Activated CD4-positive, alpha-beta T cell treated with anti-CD3 and anti-CD28 coated beads, Interleukin-2, amount 50 U/mL, for 48 hours (primary cell): ENCODE results near the gene FTHL17.
A peak's percentile ranks its signal among the peaks of the same experiment; 100 is the strongest.

Source experiments
- DNase-seq, 2 experiments: peaks; one replicate each; pipeline ENCODE4 v3.0.0-alpha.2; 2020

FTHL17 gene

DNA sequence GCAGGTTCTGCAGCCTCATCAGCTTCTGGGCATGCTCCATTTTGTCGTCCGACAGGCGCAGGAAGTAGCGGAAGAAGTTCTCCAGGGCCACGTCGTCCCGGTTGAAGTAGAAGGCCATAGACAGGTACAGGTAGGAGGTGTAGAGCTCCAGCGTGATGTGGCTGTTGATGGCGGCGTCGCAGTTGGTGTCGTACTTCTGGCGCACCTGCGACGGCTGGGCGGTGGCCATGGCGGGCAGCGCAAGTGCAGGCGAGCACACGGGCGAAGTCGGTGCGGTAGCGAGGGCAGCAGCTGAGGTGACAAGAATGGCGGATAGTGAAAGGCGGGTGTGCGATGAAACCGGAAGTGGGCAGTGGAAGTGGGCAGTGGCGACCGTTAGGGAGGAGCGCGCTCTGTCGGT is at the start of gene FTHL17:
Gene FTHL17 (minus strand): TSS at position 317 of the 400 bp plus-strand sequence. CDS start 88 bp downstream, at position 229.
- no peak for DNase-seq

DNA sequence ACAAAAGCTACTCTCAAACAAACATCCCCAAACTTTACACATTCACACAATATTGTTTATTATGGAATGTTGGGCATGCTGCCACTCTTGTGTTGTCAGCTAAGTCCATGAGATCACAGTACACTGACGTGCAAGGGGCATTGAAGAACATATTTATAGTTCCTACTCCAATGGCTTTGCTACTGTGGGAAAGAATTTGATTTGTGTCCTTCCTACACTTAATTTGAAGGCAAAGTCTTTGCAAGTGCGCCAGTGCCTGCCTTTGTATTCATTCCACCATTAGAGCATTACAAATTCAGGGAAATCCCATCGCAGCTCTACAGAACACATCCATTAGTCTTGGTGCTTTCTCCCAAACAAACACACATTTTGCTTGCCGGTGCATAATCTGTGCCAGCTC is 45.4 kb upstream of the FTHL17 start:
- DNase-seq: no peak

DNA sequence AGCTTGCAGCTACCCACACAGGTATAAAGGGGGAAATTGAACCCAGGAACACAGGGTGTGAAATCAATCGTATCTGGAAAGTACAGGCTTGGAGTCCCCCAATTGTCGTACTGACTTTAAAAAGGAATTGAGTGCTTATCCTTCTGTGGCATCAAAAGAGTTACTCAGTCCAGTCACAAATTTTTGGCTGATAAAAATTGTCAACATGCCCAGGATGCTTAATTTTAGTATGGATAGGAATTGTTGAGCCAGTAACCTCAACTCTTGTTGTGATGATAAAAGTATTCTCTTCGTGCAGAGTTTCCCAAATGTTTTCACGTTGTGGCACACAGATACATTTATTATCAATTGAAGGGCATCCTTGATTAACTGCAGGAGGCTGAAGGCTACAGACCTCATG is 43.6 kb upstream of the FTHL17 start:
- no peak for DNase-seq

GRCh38 chrX:31114858-31115257 is 43.0 kb upstream of the FTHL17 start:
- no peak for DNase-seq

DNA sequence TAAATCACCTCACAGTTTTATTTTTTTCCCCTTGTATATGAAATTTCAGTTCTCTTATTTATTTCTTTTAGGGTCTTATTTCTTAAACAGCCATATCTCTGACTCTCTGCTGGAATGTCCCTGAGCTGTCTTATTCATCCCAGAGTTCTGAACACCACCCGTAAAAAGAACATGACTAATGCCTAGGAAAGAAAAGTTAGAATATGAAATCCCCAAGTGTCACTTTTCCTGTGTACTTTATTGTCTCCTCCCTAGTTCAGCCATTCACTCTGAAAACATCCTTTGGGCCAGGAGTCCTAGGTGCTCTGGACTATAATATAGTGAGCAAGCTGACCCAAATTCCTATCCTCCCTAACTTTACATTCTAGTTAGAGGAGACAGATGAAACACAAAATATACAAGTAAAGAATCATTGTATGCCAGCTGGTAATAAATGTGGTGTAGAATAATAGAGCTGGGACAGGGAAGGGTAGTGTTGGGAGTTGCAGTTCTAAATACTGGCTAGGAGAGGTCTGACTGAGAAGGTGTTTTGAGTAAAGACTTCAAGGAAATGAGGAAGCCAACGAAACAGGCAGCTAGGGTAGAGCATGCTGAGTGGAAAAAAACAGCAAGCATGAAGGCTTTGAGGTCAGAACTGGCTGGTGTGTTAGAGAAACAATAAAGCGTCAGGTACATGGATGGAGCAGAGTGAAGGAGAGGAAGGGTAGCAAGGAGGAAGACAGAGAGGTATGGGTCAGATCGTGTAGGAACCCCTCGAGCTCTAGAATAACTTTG is 40.6 kb upstream of the FTHL17 start:
- DNase-seq: no peak

DNA sequence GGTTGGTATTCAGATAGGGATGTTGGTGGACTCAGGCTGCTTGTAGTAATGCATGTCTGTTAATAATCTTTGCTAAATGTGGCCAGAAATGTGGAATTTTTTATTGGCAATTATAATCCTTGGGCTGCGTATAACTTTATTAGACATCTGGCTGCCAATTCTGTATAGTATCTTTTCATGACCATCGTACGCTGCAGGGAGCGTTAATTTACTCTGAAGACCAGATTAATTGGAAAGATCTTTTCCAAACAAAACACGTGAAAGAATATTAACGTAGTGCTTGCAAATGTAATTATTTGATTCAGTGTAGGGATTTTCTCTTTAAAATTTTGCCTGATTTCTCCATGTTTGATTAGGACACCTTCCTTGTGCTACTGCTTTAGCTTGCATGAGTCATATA is 38.8 kb upstream of the FTHL17 start:
- no peak for DNase-seq

- DNase-seq: peak; percentile 29 to 44
Measured at GRCh38 chrX:31099536-31100090, 27.8 kb upstream of the FTHL17 start.

DNA sequence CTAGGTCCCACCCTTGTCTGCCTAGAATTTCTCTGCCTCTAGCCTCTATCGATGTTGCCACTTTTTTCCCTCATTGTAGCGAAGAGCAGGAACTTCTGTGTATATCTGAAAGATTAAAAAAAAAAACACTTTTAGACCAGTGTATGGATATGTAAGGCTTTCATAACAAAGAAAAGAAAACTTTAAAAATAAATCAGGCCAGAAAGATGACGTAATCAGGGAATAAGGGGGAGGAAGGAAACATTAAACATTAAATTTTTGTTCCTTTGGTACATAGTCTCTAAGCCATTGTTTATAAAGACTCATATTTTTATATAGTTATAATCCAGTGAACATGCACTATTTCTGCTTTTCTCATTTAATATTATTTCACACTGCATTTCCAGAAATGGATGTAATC is 26.2 kb upstream of the FTHL17 start:
- DNase-seq: no peak

DNA sequence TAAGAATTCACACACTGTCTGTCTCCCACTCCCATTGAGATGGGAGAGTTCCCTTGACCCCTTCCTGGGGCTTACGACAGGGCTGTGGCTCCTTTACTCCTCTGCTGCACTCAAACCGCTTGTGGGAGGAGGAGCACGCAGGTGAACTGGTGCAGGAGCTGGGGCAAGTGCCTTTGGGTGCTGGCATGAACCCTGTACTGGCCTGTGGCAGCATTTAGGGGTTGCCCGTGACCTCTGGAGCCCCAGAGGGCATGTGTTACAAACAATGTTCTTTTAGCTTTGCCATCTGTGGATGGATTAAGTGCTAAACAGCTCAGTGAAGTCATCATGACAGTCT is 21.8 kb upstream of the FTHL17 start:
- DNase-seq: no peak

DNA sequence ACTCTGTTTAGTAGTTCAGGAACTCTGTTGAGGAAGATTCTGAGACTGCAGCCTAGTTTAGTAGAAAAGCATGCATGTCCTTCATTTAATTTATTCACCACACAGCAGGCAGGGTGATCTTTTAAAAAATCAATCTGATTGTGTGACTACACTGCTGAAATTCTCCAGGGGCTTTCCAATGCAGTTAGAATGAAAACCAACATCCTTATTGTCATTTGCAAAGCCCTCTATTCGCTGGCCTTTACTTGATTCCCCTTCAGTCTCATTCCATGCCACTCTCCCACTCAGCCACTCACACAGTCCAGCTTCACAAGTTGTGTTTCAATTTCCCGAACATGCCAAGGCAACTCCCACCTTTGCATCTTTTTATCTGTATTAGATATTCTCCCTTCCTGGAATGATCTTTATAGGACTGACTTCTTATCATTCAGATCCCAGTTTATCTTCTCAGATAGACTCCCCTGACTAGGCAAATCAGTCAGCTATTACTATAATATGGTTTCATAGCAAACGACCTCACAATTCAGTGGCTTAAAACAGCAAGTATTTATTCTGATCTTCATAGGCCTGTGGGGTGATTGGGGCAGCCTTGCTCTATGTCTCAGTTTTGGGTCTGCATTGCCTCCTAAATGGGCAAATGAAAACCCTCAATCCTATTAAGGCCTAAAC is 21.3 kb upstream of the FTHL17 start:
- no peak for DNase-seq

DNA sequence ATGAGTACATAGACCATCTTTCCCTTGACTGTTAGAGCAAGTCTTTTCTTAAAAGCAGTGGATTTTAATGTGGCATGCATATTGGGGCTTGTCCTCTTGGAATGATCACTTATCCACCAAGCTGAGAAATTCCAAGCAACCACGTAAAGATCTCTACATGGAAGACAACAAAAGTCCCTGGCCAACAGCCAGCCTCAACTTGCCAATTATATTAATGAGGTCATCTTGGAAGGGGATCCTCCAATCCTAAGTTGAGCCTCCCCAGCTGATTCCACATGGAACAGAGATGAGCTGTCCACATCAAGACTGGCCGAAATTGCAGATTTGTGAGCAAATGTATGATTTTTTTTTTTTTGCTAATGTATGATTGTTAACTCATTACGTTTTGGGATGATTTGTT is 20.6 kb upstream of the FTHL17 start:
- no peak for DNase-seq

DNA sequence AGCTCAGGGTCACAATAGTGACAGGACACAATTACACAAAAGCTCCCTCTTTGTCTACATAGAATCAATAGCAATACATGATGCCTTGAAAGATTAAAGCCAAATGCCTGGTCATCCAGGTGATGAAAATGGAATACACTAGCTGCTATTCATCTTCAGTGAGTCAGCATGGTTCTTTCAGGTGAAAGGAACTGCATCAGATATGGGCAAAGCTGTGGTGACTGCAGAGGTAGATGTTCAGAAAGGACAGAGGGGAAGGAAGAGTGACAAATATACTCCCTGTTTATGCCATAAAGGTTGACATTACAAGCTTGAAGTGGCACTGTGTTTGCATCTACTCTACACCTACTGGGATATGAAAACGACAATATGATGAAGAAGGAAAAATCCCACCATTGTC is 20.0 kb upstream of the FTHL17 start:
- DNase-seq: no peak

DNA sequence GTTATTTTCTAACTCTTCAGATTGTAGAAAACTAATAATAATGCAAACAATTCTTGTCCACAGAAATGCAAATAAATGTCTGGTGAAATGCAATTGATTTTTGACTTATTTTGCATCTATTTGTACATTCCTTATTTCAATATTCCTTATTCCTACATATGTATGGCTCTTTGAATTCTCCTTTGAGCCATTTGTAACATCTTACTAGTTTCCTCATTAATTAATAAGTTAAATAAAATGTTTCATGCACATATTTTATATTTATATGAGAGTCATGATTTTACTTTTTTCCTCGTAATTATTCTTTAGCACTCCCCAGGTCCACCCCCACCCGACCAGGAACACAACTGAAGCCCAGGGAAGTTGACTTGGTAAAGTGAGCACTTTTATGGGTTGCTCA is 2.7 kb upstream of the FTHL17 start:
- no peak for DNase-seq

- no peak for DNase-seq
Measured at GRCh38 chrX:31071262-31071661, 579 bp downstream of the FTHL17 start.

DNA sequence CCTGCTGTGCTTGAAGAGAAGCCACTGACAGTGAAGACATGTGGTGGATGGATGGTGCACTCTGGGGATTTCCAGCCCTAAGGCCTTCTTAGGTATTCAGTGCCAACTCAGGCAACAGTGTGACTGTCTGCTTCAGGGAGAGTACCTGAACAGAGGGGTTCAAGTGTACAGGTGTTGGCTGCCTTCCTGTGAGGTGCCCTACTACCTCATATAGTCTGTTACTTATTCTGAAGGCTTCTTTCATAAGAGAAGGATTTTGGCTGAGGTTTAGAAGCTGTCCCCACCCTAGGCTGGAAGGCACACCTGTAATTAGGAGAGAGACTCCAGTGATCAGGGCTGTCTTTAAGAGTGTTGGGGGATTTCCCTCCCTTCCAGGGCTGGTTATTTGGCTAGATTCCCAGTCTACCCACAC is 1.8 kb downstream of the FTHL17 start:
- DNase-seq: no peak

DNA sequence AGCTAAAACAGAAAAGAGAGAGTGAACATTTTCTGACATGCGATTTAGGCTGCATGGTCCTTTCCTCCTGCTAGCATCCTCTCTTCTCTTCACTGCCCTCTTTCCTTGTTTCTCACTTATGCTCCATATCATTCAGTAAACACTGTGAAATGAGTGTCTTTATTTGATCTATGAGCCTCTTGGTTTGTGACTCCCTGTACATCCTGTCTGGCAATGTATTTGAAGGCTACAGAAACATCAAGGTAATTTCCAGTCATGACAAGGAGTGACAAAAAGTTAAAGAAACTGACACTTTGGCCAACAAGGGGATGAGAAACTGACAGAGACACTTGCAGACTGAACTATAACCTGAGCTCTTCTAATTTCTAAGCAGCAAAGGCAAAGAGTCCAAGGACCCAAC is 8.7 kb downstream of the FTHL17 start:
- DNase-seq: no peak

DNA sequence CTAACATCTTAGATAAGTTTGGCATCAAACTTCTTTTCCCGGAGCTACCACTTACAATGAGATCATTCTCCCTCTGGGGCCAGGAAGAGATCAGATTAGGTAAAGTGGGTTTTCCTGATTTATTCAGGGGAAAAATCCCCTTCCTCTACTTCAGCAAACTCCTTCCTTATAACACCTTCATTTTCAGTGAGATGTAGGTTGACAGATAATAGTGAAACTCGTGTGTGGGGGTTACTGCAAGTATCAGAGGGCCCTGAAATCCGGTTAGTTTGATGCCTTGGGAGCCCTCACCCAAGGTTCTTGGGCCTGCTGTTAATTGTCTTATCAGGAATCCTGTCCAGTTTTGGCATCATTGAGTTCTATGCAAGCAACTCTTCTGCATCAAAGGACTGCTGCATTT is 10.8 kb downstream of the FTHL17 start:
- no peak for DNase-seq

DNA sequence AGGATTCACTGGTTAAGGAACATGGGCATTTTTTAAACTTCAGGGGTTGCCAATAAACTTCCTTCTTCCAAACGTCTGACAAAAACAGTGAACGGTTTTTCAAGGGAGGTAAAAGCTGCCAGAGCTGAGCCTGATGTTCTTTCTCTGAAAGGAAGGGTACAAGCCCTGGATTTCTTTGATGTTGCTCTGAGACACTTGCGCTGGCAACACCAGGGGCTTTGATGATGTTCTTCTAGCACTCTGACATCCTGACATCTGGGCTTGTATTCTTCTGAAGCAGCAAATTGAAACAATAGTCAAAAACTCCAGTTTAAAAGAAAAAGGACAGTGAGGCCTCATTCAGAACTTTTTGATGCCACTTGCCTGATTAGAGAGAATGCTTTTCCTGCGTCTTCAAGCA is 11.8 kb downstream of the FTHL17 start:
- DNase-seq: no peak

- DNase-seq: no peak
Measured at GRCh38 chrX:31058284-31058683, 13.6 kb downstream of the FTHL17 start.

- peak; percentile 5 to 14 for DNase-seq
Measured at GRCh38 chrX:31057691-31058090, 14.2 kb downstream of the FTHL17 start.

- DNase-seq: no peak
Measured at GRCh38 chrX:31057291-31057690, 14.6 kb downstream of the FTHL17 start.

DNA sequence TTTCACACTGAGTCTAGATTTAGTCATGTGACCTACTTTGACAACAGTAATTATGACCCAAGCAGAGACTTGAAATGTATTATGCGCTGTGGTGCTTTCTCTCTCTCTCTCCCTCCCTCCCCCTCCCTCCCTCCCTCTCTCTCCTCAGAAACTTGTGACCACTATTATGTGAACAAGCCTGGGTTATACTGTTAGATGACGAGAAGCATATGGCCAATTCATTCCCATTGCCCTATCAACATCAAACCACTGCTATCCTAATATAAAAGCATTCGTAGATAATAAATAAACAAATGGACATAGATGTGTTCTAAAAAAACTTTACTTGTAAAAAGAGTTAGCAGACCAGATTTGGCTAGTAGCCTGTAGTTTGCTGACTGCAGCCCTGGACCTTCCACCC is 18.2 kb downstream of the FTHL17 start:
- DNase-seq: no peak

DNA sequence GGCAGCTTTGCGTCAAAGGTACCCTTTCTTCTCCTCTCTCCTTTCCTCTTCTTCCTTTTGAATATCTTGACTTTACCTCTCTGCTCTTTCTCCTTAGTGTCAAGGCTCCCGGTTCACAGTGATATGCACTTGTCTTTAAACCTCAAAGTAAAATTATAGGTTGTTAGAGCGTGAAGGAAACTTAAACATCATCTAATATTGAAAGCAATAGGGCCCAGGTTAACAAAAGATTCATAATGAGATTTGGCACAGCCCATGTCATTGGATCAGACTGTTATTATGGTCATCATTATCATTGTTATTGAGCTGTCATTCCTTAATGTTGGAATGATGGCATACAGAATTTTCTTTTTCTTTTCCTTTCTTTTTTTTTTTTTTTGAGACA is 32.5 kb downstream of the FTHL17 start:
- no peak for DNase-seq

DNA sequence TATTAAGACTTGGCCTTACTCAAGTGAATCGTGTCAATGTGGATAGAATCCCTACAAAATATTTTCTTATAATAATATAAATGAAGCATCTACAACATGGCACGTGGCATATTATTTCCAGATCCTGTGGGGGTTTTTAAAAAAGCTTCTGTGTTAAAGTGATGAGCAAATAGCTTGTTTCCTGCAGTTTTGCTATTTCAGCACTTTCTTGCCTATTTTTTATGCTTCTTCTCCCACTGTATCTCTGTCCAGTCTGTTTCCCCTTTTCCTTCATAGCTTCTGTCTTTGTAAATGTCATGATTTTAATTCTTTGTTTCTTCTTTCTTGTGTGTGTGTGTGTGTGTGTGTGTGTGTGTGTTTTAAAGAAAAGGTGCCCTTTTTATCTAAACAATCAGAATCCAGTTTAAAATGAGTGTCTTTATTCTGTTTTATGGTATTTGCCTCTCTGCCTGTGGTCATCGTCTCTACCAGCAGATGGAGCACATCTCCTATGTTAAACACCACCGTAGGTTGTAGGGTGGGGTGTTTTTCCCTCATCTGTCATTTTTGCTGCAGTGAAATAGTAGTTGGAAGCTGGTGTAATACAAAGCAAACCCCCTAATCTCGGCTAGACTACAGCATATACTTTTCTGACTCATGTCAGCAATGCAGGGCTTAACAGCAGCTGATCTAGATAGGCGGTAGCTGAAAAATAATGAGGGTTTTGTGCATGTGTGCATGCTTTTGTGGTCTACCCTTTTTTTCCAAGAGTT is 33.1 kb downstream of the FTHL17 start:
- peak; percentile 19 to 26 for DNase-seq
